Measurements from ENCODE around the gene PRIMPOL. TPM values are rescaled to one million over a fixed set of nuclear protein-coding genes. Genes with fewer than 3 reads are reported as not detected.
A peak's percentile ranks its signal among the peaks of the same experiment; 100 is the strongest.
"Not testable (repeated sequence)": the region's sequence is repeated elsewhere in the genome, so short reads cannot be mapped to it uniquely, and the experiment has no call there.

The PRIMPOL gene
- total RNA-seq, 1 donor = 29.9 TPM

GRCh38 chr4:184616633-184617551 lies 32.6 kb upstream of the PRIMPOL start:
- H3K4me3 ChIP-seq (ENCODE audit: low read depth, low read length) = no peak overlapping the region
- peak; percentile 6 for DNase-seq (ENCODE audit: low read depth)
- no peak for TF ChIP-seq CTCF (IDR thresholded peaks at IDR 0.05; ENCODE audit: insufficient read depth, low read length)

- TF ChIP-seq CTCF (IDR thresholded peaks at IDR 0.05; ENCODE audit: insufficient read depth, low read length) = no peak
- H3K4me3 ChIP-seq (ENCODE audit: low read depth, low read length) = no peak overlapping the region
- peak; percentile 84 for DNase-seq (ENCODE audit: low read depth)
These were observed 31.8 kb upstream of the PRIMPOL start for GRCh38 chr4:184617600-184618196.

- TF ChIP-seq CTCF (IDR thresholded peaks at IDR 0.05; ENCODE audit: insufficient read depth, low read length) = no peak
- DNase-seq (ENCODE audit: low read depth) = no peak
- no peak overlapping the region for H3K4me3 ChIP-seq (ENCODE audit: low read depth, low read length)
These were observed 29.2 kb upstream of the PRIMPOL start for GRCh38 chr4:184620212-184620867.

GRCh38 chr4:184621518-184621917 lies 28.0 kb upstream of the PRIMPOL start:
- no peak for TF ChIP-seq CTCF (IDR thresholded peaks at IDR 0.05; ENCODE audit: insufficient read depth, low read length)

GRCh38 chr4:184624504-184624903 lies 25.0 kb upstream of the PRIMPOL start:
- DNase-seq (ENCODE audit: low read depth); H3K4me3 ChIP-seq (ENCODE audit: low read depth, low read length): not testable (repeated sequence)

More at GRCh38 chr4:184621518-184621917, 28.0 kb upstream of the PRIMPOL start:
- no peak for DNase-seq (ENCODE audit: low read depth)
- H3K4me3 ChIP-seq (ENCODE audit: low read depth, low read length) = no peak overlapping the region

GRCh38 chr4:184624972-184625554 lies 24.5 kb upstream of the PRIMPOL start:
- no peak for DNase-seq (ENCODE audit: low read depth)
- H3K4me3 ChIP-seq (ENCODE audit: low read depth, low read length) = no peak overlapping the region
- no peak for TF ChIP-seq CTCF (IDR thresholded peaks at IDR 0.05; ENCODE audit: insufficient read depth, low read length)

- DNase-seq (ENCODE audit: low read depth); H3K4me3 ChIP-seq (ENCODE audit: low read depth, low read length): not testable (repeated sequence)
These were observed 23.5 kb upstream of the PRIMPOL start for GRCh38 chr4:184625783-184626596.

Measured in fibroblast of the aortic adventitia (primary cell).